ENCODE data around the gene BCL11A. TPM values are rescaled to one million over a fixed set of nuclear protein-coding genes. Genes with fewer than 3 reads are reported as not detected.

Gene BCL11A
- total and polyA plus RNA-seq, 2 donors from 2014 or later: 1.4 to 8.7 TPM

DNA sequence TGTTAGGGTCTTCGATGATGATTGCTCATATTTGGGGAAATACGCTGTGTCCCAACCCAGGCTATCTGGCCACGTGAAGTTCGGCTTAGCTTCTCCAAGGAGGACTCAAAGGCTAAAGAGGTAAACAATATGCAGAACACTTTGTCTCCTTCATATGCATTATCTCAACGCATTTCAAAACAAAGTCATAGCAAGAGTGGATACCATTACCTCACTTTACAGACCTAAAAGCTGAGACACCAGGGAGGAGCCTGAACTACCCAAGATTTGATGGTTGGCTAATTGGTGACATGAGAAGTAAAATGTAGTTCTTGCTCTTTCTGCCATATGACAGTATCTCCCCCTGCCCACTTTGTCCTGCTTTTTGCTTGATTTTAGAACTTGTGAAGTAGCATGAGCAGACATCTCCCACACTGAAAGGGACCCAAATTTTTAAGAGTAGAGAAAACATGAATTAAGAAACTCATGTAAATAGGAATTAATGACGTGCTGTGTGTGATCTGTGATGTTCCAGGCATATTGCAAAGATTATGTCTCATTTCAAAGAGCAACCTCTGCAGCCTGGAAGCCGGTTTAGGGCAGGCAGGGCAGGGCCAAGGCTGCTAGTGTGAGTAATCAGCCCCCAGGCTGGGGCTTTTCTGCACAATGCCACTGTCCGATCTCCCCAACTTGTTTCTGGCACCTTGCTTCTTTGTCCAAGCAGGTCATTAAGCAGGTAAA is 144.5 kb downstream of the BCL11A start:
- Histone ChIP-seq H3K27ac (ENCODE audit: low read depth in 2 of 2, low read length in 2 of 2) (no peak overlapping the region), H3K4me3 (ENCODE audit: low read length in 3 of 3) (no peak overlapping the region), H3K9me3 (ENCODE audit: control insufficient read depth in 2 of 3, insufficient read depth in 1 of 3, low read length in 3 of 3) (no peaks in the 10 kb centered on the region), H3K27me3 (ENCODE audit: control insufficient read depth, insufficient read depth, low read length) (no peaks in the 10 kb centered on the region), H3K36me3 (ENCODE audit: control insufficient read depth in 2 of 3, insufficient read depth in 3 of 3, low read length in 3 of 3) (no peaks in the 10 kb centered on the region), H3K9ac (ENCODE audit: low read length in 3 of 3) (no peak overlapping the region), H3K4me1 (ENCODE audit: control insufficient read depth in 2 of 3, insufficient read depth in 2 of 3, low read depth in 1 of 3, low read length in 3 of 3) (no peaks in the 10 kb centered on the region)
- TF ChIP-seq, protein P1, sequence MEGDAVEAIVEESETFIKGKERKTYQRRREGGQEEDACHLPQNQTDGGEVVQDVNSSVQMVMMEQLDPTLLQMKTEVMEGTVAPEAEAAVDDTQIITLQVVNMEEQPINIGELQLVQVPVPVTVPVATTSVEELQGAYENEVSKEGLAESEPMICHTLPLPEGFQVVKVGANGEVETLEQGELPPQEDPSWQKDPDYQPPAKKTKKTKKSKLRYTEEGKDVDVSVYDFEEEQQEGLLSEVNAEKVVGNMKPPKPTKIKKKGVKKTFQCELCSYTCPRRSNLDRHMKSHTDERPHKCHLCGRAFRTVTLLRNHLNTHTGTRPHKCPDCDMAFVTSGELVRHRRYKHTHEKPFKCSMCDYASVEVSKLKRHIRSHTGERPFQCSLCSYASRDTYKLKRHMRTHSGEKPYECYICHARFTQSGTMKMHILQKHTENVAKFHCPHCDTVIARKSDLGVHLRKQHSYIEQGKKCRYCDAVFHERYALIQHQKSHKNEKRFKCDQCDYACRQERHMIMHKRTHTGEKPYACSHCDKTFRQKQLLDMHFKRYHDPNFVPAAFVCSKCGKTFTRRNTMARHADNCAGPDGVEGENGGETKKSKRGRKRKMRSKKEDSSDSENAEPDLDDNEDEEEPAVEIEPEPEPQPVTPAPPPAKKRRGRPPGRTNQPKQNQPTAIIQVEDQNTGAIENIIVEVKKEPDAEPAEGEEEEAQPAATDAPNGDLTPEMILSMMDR (IDR thresholded peaks at IDR 0.05; ENCODE audit: borderline replicate concordance, extremely low read depth, insufficient read depth): no peak
- intact Hi-C loops (cut with DNase I): no loop called here
- DNase-seq (no peak), FAIRE-seq (no peak)

DNA sequence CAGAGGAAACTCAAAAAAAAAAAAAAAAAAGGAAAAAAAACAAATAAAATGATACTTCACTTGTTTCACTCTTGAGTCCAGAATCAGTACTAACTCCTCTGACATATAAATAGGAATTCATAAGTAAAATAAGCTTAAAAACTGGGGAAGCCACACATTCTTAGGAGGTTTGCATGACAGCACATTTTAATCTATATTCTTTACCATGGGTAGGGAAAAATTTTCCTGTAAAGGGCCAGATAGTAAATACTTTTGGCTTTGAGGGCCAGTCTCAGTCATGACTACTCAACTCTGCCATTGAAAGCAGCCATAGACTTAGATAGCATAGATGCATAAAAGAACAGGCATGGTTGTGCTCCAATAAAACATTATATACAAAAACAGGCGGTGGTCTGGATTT is 145.2 kb downstream of the BCL11A start:
- TF ChIP-seq, protein P1 (IDR thresholded peaks at IDR 0.05; ENCODE audit: borderline replicate concordance, extremely low read depth, insufficient read depth): no peak
- no peaks in the 10 kb centered on the region for H3K27me3 ChIP-seq (ENCODE audit: control insufficient read depth, insufficient read depth, low read length)

DNA sequence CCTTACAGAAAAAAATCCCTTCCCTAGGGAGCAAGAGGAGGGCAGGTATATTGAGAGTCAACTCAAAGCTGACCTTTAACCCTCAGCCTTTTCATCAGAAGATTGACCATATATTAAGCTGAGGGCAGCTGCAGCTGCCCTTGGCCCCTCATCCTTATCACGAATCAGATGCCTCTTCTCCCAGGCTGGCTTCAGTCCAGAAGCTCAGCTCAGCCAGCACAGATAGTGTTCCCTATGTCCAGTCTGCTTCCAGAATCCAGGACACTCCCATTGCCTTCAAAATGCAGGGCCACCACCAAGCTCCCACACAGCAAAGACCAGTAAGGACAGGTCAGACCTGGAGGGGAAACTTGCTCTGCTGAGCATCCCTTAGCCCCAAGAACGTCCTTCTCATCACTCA is 146.1 kb downstream of the BCL11A start:
- intact Hi-C loops (cut with DNase I): no loop called here
- no peak overlapping the region for H3K9ac ChIP-seq (ENCODE audit: low read length in 3 of 3)
- no peak for DNase-seq

More for the DNA sequence above, 145.2 kb downstream of the BCL11A start:
- Histone ChIP-seq H3K27ac (ENCODE audit: low read depth in 2 of 2, low read length in 2 of 2) (no peak overlapping the region), H3K9ac (ENCODE audit: low read length in 3 of 3) (no peak overlapping the region), H3K4me1 (ENCODE audit: control insufficient read depth in 2 of 3, insufficient read depth in 2 of 3, low read depth in 1 of 3, low read length in 3 of 3) (no peaks in the 10 kb centered on the region), H3K4me3 (ENCODE audit: low read length in 3 of 3) (no peak overlapping the region), H3K36me3 (ENCODE audit: control insufficient read depth in 2 of 3, insufficient read depth in 3 of 3, low read length in 3 of 3) (no peaks in the 10 kb centered on the region), H3K9me3 (ENCODE audit: control insufficient read depth in 2 of 3, insufficient read depth in 1 of 3, low read length in 3 of 3) (no peaks in the 10 kb centered on the region)
- DNase-seq (no peak), FAIRE-seq (no peak)
- intact Hi-C loops (cut with DNase I): no loop called here

More for the DNA sequence above, 146.1 kb downstream of the BCL11A start:
- H3K27me3 ChIP-seq (ENCODE audit: control insufficient read depth, insufficient read depth, low read length): no peaks in the 10 kb centered on the region
- FAIRE-seq: no peak
- no peaks in the 10 kb centered on the region for H3K4me1 ChIP-seq (ENCODE audit: control insufficient read depth in 2 of 3, insufficient read depth in 2 of 3, low read depth in 1 of 3, low read length in 3 of 3)
- H3K9me3 ChIP-seq (ENCODE audit: control insufficient read depth in 2 of 3, insufficient read depth in 1 of 3, low read length in 3 of 3): no peaks in the 10 kb centered on the region
- TF ChIP-seq, protein P1 (IDR thresholded peaks at IDR 0.05; ENCODE audit: borderline replicate concordance, extremely low read depth, insufficient read depth): no peak
- H3K4me3 ChIP-seq (ENCODE audit: low read length in 3 of 3): no peak overlapping the region
- H3K27ac ChIP-seq (ENCODE audit: low read depth in 2 of 2, low read length in 2 of 2): no peak overlapping the region
- H3K36me3 ChIP-seq (ENCODE audit: control insufficient read depth in 2 of 3, insufficient read depth in 3 of 3, low read length in 3 of 3): no peaks in the 10 kb centered on the region

Data from kidney (tissue), 14 donors.